GM12878 (cell line): ENCODE data around the gene BTBD9. TPM values are rescaled to one million over a fixed set of nuclear protein-coding genes. Genes with fewer than 3 reads are reported as not detected.

ENCODE experiments used
- ATAC-seq: fragments of 200-7000 bp; cut with Tn5 transposase; 3 replicates; pipeline ENCODE4 v1.9.1; 2020; ENCODE audit warnings: mild to moderate bottlenecking, moderate library complexity
- BruUV-seq: library from RNA; stranded (reverse); fragments of 400-500 nt; replicated peaks from 2 replicates; lab custom pipeline; 2021; lab: Mats Ljungman, UMichigan
- CTCF ChIA-PET: fragments of 300-600 bp; sonication (Branson Sonifier 250); formaldehyde crosslinking; extraction: SDS; loops from one replicate; lab custom pipeline; 2021; ENCODE audit warnings: inconsistent platforms; lab: Yijun Ruan, JAX
- POLR2A ChIA-PET: fragments of 350-600 bp; formaldehyde crosslinking; extraction: SDS; loops from one replicate; lab custom pipeline; 2021; ENCODE audit warnings: inconsistent platforms; lab: Charles Lee
- RAD21 ChIA-PET: fragments of 300-600 bp; sonication (Branson Sonifier 250); formaldehyde crosslinking; loops from one replicate; lab custom pipeline; 2023; ENCODE audit warnings: antibody characterized with exemption; ENCODE audit not compliant: unreplicated experiment; lab: Charles Lee
- SMC1A ChIA-PET: fragments of 300-600 bp; sonication (Branson Sonifier 250); formaldehyde crosslinking; loops from one replicate; lab custom pipeline; 2023; ENCODE audit not compliant: unreplicated experiment, uncharacterized antibody; lab: Charles Lee
- DNase-seq: peaks from one replicate; pipeline ENCODE4 v3.0.0-alpha.2; 2011; ENCODE audit warnings: low read depth, low spot score
- FAIRE-seq: peaks from 3 replicates; lab custom pipeline; 2011; peaks lifted over from hg19 to GRCh38; lab: Jason Lieb, UNC
- H2AFZ ChIP-seq: 2 replicates; pipeline ENCODE4 v1.6.0; 2011; ENCODE audit warnings: low read depth, low read length, control low read depth; ENCODE audit not compliant: control insufficient read depth
- H3K27ac ChIP-seq: 2 replicates; pipeline ENCODE4 v1.5.1; 2011; ENCODE audit warnings: control low read depth; ENCODE audit not compliant: control insufficient read depth, insufficient read depth
- H3K27me3 ChIP-seq, 2 experiments: replicated peaks in 1 of 2; 2 replicates each; pipeline versions ENCODE4 v1.6.0 to v1.6.1; 2011; ENCODE audit warnings: low read length in 1 of 2; ENCODE audit not compliant: control insufficient read depth in 2 of 2, insufficient read depth in 2 of 2
- H3K36me3 ChIP-seq, 2 experiments: 2 replicates each; pipeline ENCODE4 v1.5.1; 2011; ENCODE audit warnings: low read length in 1 of 2; ENCODE audit not compliant: control insufficient read depth in 2 of 2, insufficient read depth in 2 of 2
- H3K4me1 ChIP-seq: 2 replicates; pipeline ENCODE4 v1.6.1; 2011; ENCODE audit warnings: mild to moderate bottlenecking, low read length, moderate library complexity, mixed read lengths; ENCODE audit not compliant: control insufficient read depth, insufficient read depth
- H3K4me2 ChIP-seq: 2 replicates; pipeline ENCODE4 v1.6.0; 2011; ENCODE audit warnings: control low read depth; ENCODE audit not compliant: control insufficient read depth, insufficient read depth
- H3K4me3 ChIP-seq: fragments of 200-600 bp; sonication (generic); 2 replicates; pipeline ENCODE4 v1.5.1; 2016
- H3K79me2 ChIP-seq: 2 replicates; pipeline ENCODE4 v1.6.0; 2011; ENCODE audit warnings: low read length; ENCODE audit not compliant: control insufficient read depth, insufficient read depth
- H3K9ac ChIP-seq: 2 replicates; pipeline ENCODE4 v1.8.0; 2011; ENCODE audit warnings: low read length, control low read depth, mixed read lengths; ENCODE audit not compliant: control insufficient read depth, insufficient read depth
- H3K9me3 ChIP-seq: replicated peaks from 3 replicates; pipeline ENCODE4 v1.5.1; 2011; ENCODE audit warnings: mild to moderate bottlenecking, low read length; ENCODE audit not compliant: control insufficient read depth, insufficient read depth
- H4K20me1 ChIP-seq: 2 replicates; pipeline ENCODE4 v1.6.0; 2011; ENCODE audit not compliant: control insufficient read depth, insufficient read depth
- CHD1 ChIP-seq: IDR thresholded peaks from 2 replicates; pipeline ENCODE4 v1.6.1; 2012; ENCODE audit warnings: low read depth, low read length, improper control_type of control experiment
- CREM ChIP-seq: IDR thresholded peaks from 2 replicates; pipeline ENCODE4 v1.6.1; 2014; ENCODE audit warnings: antibody characterized with exemption, low read depth
- EED ChIP-seq: sonication (generic); IDR thresholded peaks from 2 replicates; pipeline ENCODE4 v1.6.1; 2016; ENCODE audit warnings: antibody characterized with exemption, low read depth
- IRF4 ChIP-seq: IDR thresholded peaks from 2 replicates; pipeline ENCODE4 v1.6.1; 2011; ENCODE audit warnings: low read depth, low read length
- IRF5 ChIP-seq: fragments of 450-650 bp; IDR thresholded peaks from 2 replicates; pipeline ENCODE4 v1.6.1; 2017; ENCODE audit warnings: borderline replicate concordance
- POLR2A ChIP-seq: IDR thresholded peaks from 2 replicates; pipeline ENCODE4 v1.6.1; 2011; ENCODE audit warnings: low read depth, mild to moderate bottlenecking, low read length
- SREBF1 ChIP-seq: IDR thresholded peaks from 2 replicates; pipeline ENCODE4 v1.6.1; 2012; ENCODE audit warnings: mild to moderate bottlenecking, low read length
- SRF ChIP-seq, 2 experiments: IDR thresholded peaks; 2 replicates each; pipeline ENCODE4 v1.6.1; 2011; ENCODE audit warnings: low read depth in 2 of 2, low read length in 2 of 2, mild to moderate bottlenecking in 1 of 2, moderate library complexity in 1 of 2
- TCF7 ChIP-seq: IDR thresholded peaks from 2 replicates; pipeline ENCODE4 v1.6.1; 2014; ENCODE audit warnings: antibody characterized with exemption, borderline replicate concordance
- ZBTB33 ChIP-seq: fragments of 450-650 bp; IDR thresholded peaks from 2 replicates; pipeline ENCODE4 v1.6.1; 2017; ENCODE audit warnings: mild to moderate bottlenecking
- WGBS: methylation state at CpG from one replicate; pipeline ENCODE4 v1.1.6; 2016; ENCODE audit warnings: low lambda C conversion rate; ENCODE audit not compliant: insufficient replicate concordance, insufficient coverage; ENCODE audit errors: missing lambda C conversion rate; 5-methylcytosine and 5-hydroxymethylcytosine counted together
- in situ Hi-C: fragments of 300-500 bp; cut with MboI; formaldehyde crosslinking; loops from 9 replicates; pipeline ENCODE4 v1.14.3; 2018; ENCODE audit warnings: mixed read lengths
- intact Hi-C: fragments of 100-400 bp; cut with micrococcal nuclease; formaldehyde crosslinking; loops from one replicate; pipeline ENCODE4 v1.14.2; 2022; ENCODE audit not compliant: unreplicated experiment
- polyA plus RNA-seq, 11 experiments: library from polyadenylated mRNA; depleted of rRNA in 4 of 11; unstranded in 6 of 11; stranded (reverse) in 5 of 11; fragments of >200 nt; fragmentation: Nextera tagmentation in 4 of 11; fragmentation: Illumina TruSeq in 1 of 11; extraction: Ambion mirVana in 4 of 11; extraction: Trizol in 1 of 11; gene quantifications; 1 replicate in 1 of 11; 2 replicates in 10 of 11; pipeline versions ENCODE4 v1.2.1 to v1.2.3, GENCODE V29; 2011 to 2016; ENCODE audit warnings: inconsistent platforms in 2 of 11, missing spikeins in 2 of 11, low read depth in 1 of 11
- total RNA-seq, 4 experiments: library from RNA; depleted of rRNA in 3 of 4; stranded (reverse); fragments of >200 nt in 3 of 4; fragmentation: Illumina TruSeq in 1 of 4; extraction: Trizol in 1 of 4; gene quantifications; 2 replicates each; pipeline versions ENCODE4 v1.2.1 to v1.2.3, GENCODE V29; 2013 to 2021
- TF ChIP-seq, protein P1 (sequence below): fragments of 450-650 bp; formaldehyde crosslinking; IDR thresholded peaks from 2 replicates; pipeline ENCODE4 v1.4.0; 2022; ENCODE audit warnings: mild to moderate bottlenecking, moderate library complexity
- TF ChIP-seq, protein P2 (sequence below): fragments of 450-650 bp; IDR thresholded peaks from 2 replicates; pipeline ENCODE4 v1.6.1; 2017; ENCODE audit warnings: antibody characterized with exemption, mild to moderate bottlenecking, moderate library complexity
- TF ChIP-seq, protein P3 (sequence below): fragments of 450-650 bp; IDR thresholded peaks from 2 replicates; pipeline ENCODE4 v1.6.1; 2016; ENCODE audit warnings: mild to moderate bottlenecking

The BTBD9 gene
- total and polyA plus RNA-seq, 10 of the 15 experiments (the other 5 are each of a cell fraction or from before 2014, with no cell fraction given), result 0.22 to 8.6 (median 4.6) TPM

- intact Hi-C loops (no loop called here), in situ Hi-C loops (no loop called here)
- ChIA-PET SMC1A (no interaction called here), POLR2A (no interaction called here), RAD21 (no interaction called here), CTCF (no interaction called here)
- no peaks in the 10 kb centered on the region for H3K4me1 ChIP-seq
- no peak for DNase-seq
- no peak overlapping the region for H3K4me2 ChIP-seq
- H3K79me2 ChIP-seq, result no peaks in the 10 kb centered on the region
- H2AFZ ChIP-seq, result no peak overlapping the region
- BruUV-seq, result no TSS peak
- H3K4me3 ChIP-seq, result no peak overlapping the region
- no peak for FAIRE-seq
- H3K27me3 ChIP-seq, result no peaks in the 10 kb centered on the region
- H3K27ac ChIP-seq, result no peak overlapping the region
- 7% methylated on average over 2 of the region's 2 CpGs for WGBS
- H4K20me1 ChIP-seq, result no peaks in the 10 kb centered on the region
- no peak for ATAC-seq
- no peak overlapping the region for H3K9ac ChIP-seq
- H3K36me3 ChIP-seq, result no peaks in the 10 kb centered on the region
- no peaks in the 10 kb centered on the region for H3K9me3 ChIP-seq
- TF ChIP-seq CREM (no peak), SREBF1 (no peak), ZBTB33 (no peak), SRF (IDR thresholded peaks at IDR 0.05; ENCODE audit: low read depth in 2 of 2, low read length in 2 of 2) (no peak), POLR2A (no peak), TCF7 (no peak), EED (no peak), IRF4 (no peak), IRF5 (no peak), CHD1 (no peak)
- TF ChIP-seq, protein P1, sequence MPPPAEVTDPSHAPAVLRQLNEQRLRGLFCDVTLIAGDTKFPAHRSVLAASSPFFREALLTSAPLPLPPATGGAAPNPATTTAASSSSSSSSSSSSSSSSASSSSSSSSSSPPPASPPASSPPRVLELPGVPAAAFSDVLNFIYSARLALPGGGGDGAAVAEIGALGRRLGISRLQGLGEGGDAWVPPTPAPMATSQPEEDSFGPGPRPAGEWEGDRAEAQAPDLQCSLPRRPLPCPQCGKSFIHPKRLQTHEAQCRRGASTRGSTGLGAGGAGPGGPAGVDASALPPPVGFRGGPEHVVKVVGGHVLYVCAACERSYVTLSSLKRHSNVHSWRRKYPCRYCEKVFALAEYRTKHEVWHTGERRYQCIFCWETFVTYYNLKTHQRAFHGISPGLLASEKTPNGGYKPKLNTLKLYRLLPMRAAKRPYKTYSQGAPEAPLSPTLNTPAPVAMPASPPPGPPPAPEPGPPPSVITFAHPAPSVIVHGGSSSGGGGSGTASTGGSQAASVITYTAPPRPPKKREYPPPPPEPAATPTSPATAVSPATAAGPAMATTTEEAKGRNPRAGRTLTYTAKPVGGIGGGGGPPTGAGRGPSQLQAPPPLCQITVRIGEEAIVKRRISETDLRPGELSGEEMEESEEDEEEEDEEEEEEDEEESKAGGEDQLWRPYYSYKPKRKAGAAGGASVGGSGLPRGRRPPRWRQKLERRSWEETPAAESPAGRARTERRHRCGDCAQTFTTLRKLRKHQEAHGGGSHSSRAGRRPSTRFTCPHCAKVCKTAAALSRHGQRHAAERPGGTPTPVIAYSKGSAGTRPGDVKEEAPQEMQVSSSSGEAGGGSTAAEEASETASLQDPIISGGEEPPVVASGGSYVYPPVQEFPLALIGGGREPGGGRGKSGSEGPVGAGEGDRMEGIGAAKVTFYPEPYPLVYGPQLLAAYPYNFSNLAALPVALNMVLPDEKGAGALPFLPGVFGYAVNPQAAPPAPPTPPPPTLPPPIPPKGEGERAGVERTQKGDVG (CRISPR knock-in tag), result no peak
- TF ChIP-seq, protein P2, sequence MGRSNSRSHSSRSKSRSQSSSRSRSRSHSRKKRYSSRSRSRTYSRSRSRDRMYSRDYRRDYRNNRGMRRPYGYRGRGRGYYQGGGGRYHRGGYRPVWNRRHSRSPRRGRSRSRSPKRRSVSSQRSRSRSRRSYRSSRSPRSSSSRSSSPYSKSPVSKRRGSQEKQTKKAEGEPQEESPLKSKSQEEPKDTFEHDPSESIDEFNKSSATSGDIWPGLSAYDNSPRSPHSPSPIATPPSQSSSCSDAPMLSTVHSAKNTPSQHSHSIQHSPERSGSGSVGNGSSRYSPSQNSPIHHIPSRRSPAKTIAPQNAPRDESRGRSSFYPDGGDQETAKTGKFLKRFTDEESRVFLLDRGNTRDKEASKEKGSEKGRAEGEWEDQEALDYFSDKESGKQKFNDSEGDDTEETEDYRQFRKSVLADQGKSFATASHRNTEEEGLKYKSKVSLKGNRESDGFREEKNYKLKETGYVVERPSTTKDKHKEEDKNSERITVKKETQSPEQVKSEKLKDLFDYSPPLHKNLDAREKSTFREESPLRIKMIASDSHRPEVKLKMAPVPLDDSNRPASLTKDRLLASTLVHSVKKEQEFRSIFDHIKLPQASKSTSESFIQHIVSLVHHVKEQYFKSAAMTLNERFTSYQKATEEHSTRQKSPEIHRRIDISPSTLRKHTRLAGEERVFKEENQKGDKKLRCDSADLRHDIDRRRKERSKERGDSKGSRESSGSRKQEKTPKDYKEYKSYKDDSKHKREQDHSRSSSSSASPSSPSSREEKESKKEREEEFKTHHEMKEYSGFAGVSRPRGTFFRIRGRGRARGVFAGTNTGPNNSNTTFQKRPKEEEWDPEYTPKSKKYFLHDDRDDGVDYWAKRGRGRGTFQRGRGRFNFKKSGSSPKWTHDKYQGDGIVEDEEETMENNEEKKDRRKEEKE, result no peak
- TF ChIP-seq, protein P3, sequence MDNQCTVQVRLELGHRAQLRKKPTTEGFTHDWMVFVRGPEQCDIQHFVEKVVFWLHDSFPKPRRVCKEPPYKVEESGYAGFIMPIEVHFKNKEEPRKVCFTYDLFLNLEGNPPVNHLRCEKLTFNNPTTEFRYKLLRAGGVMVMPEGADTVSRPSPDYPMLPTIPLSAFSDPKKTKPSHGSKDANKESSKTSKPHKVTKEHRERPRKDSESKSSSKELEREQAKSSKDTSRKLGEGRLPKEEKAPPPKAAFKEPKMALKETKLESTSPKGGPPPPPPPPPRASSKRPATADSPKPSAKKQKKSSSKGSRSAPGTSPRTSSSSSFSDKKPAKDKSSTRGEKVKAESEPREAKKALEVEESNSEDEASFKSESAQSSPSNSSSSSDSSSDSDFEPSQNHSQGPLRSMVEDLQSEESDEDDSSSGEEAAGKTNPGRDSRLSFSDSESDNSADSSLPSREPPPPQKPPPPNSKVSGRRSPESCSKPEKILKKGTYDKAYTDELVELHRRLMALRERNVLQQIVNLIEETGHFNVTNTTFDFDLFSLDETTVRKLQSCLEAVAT, result no peak
These were observed 414.0 kb downstream of the BTBD9 start for GRCh38 chr6:38225766-38226165.
